Eye (tissue), 1 donor: ENCODE results near the gene H1-8.

Source experiments
- DNase-seq: peaks from one replicate; pipeline ENCODE4 v3.0.0-alpha.2; 2015

H1-8 gene

GRCh38 chr3:129595544-129596193, 52.7 kb downstream of the H1-8 start:
- peak; percentile 43 for DNase-seq

DNA sequence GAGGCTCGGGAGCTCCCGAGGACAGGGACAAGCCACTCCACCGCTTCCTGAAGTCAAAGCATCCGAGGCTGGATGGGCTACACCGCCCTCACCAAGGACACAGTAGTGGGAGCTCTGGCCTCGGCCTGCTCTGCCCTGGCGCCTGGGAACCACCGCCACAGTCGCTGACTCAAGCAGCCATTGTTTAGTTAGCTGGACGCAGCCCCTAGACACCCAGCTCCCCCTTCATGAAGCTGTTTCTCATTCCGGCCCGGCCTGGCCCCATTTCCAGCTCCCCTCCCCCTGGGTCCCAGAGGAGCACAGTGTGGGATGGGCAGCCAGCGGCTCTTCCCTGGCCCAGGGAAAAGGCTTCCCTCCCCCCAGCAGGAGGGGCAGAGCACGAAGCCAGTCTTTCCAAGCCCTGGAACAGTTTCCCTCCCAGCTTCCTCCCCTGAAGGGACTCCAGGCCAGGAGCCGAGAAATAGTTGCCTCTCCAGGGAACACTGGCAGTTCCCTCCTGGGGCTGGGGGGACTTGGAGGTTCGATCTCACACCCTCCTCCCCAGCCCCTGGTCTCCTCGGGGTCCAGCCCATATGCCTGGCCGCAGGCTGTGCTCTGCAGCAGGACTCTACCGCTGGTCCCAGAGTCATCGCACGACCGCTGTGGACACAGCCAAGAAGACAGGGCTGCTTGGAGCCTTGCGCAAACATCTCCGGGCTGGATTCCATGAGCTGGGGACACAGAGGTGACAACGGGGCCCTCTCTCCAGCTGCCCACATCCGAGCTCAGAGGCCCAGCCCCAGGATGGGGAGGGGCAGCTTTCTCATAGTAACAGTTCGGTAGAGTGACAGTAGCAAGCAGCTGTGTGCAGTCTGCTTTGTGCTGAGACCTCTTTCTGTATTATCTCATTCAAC, 53.5 kb downstream of the H1-8 start:
- peak; percentile 85 for DNase-seq

- DNase-seq, result peak; percentile 49
Observed at GRCh38 chr3:129597087-129597999, 54.4 kb downstream of the H1-8 start.

GRCh38 chr3:129598000-129598381, 55.0 kb downstream of the H1-8 start:
- no peak for DNase-seq

DNA sequence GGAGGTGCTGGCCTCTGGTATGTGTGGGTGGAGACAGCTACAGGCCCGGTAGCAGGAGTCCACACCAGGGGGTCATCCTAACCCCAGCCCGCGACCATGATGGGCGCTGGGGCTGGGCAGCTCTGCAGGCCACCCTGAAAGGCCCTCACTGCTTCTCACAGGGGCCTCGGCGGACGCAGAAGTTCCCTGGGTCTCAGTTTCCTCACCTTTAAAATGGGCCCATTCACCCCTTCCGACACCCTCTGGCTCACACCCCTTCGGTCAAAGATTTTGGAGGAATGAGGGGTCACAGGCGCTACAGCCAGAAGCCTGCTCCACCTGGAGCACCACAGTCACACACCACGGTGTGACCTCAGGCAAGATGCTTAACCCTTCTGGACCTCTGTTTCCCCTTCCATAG, 55.5 kb downstream of the H1-8 start:
- DNase-seq, result no peak

DNA sequence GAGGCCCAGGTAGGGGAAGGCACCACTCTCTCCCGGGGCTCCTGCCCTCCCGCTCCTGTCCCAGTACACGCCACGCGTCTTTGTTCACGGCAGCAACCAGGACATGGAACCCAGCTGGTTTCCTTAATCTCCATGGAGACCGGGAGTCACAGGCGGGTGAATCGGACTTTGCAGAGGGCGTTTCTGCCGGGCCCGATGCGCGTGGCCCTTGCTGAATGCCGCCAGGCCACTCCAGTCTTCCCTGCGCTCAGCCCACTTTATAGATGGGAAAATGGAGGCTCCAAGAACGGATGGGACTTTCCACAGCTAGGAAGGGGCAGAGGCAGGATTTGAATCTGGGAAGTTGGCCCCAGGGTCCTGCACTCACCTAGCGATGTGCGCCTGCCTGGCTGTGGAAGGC, 56.1 kb downstream of the H1-8 start:
- DNase-seq, result no peak

DNA sequence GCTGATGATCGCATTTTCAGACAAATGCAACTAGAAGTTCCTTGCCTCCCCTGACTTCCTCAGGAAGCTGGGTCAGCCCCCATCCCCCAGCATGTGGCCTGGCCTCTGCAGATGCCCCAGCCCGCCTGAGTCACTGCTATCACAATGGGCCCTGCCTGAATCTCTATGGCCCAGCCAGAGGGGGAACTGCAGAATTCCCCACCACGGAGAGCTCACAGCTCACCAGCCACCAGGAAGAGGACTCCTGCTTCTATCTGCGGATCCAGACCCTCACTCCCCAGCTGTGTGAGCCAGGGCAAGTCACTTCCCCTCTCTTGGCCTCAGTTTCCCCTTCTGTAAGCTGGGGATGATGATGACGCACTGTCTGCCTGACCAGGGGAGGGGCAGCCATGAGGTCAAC, 56.6 kb downstream of the H1-8 start:
- DNase-seq, result no peak

DNA sequence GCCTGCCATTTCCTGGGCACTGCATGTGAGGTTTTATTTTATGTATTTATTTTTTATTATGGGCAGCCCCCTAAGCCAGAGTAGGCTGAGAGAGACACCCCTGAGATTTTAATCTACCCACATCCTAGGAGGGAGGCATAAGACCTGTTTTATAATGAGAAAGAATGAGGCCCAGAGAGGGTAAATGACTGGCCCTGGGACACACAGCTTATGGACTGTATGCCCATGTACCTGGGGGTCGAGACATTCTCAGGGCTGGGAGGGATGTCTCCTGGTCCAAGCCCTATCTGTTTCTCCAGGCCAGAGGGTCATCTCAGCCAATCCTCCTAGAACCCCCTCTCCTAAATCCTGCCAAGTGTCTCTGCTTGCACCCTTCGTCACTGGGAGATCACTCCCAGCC, 57.4 kb downstream of the H1-8 start:
- DNase-seq, result no peak
